HEK293T (cell line): ENCODE measurements around the gene KCNH3.

Experiments used
- L3MBTL2 ChIP-seq: fragments of 450-650 bp; conservative IDR thresholded peaks from 2 replicates; pipeline ENCODE4 v1.6.1; 2016; ENCODE audit warnings: mild to moderate bottlenecking
- TARDBP ChIP-seq: fragments of 450-650 bp; IDR thresholded peaks from 2 replicates; pipeline ENCODE4 v1.6.1; 2016

DNA sequence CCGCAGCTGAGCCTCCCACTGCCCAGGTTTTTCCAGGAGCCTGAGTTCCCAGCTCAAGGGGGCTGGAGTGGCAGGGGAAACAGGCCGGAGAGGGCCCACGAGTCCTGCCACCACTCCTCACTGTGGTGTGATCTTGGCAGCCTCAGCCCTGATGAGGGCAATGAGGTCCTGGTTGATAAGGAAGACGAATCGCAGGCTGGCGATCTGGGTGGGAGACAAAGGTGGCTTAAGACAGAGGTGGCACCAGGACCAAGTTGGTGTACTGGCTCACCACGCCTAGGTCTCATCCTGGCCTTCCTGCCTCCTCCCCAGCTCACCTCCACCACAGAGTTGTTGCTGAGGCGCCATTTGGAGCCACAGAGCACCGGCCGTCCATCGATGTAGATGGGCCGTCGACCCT lies 19.7 kb downstream of the KCNH3 start:
- TF ChIP-seq L3MBTL2 (no peak), TARDBP (no peak)
